ENCODE measurements around the gene BAZ1B. TPM values are rescaled to one million over a fixed set of nuclear protein-coding genes. Genes with fewer than 3 reads are reported as not detected.

Gene BAZ1B
- total RNA-seq, 1 experiment from 2014 or later = 107 TPM

GRCh38 chr7:73442903-73443500 lies 79.1 kb downstream of the BAZ1B start:
- CTCF ChIA-PET = interaction anchor here (0.6 kb wide), 1 partner anchor 729 kb away, joined by 4 read pairs; no protein-coding TSS in a partner anchor
- ATAC-seq = no peak
- no peak for TF ChIP-seq SIN3A (IDR thresholded peaks at IDR 0.05; ENCODE audit: borderline replicate concordance, insufficient read depth, low read depth, low read length)
- TF ChIP-seq REST (IDR thresholded peaks at IDR 0.05; ENCODE audit: insufficient read depth in 1 of 2, low read depth in 2 of 2, low read length in 1 of 2) = no peak
- TF ChIP-seq POLR2AphosphoS5 (IDR thresholded peaks at IDR 0.05; ENCODE audit: low read depth, low read length) = no peak
- no peak for TF ChIP-seq CTCF (IDR thresholded peaks at IDR 0.05)
- no peak for TF ChIP-seq TCF7L2 (IDR thresholded peaks at IDR 0.05; ENCODE audit: low read depth, low read length)
- intact Hi-C loops (cut with micrococcal nuclease; ENCODE audit: unreplicated experiment) = no loop called here
- POLR2A ChIA-PET = no interaction called here
- H3K27me3 ChIP-seq (ENCODE audit: control insufficient read depth, insufficient read depth, low read length) = no peaks in the 10 kb centered on the region
- H3K27ac ChIP-seq (ENCODE audit: low read length) = no peak overlapping the region
- H3K4me3 ChIP-seq (ENCODE audit: low read depth in 2 of 2, low read length in 2 of 2) = no peak overlapping the region
- in situ Hi-C loops (cut with HindIII; ENCODE audit: low pct_unique_long_range_greater_than_20kb, low sequenced_read_pairs) = no loop called here
- no peak for DNase-seq (ENCODE audit: low read depth, low spot score)
- BruUV-seq (replicated peaks) = no TSS peak
- H3K9me3 ChIP-seq (ENCODE audit: control insufficient read depth, insufficient read depth, low read depth, low read length) = no peaks in the 10 kb centered on the region
- peaks cover 27% of the 10 kb centered on the region for H3K36me3 ChIP-seq (ENCODE audit: control insufficient read depth, insufficient read depth, low read length)
- H3K4me1 ChIP-seq (ENCODE audit: control insufficient read depth, insufficient read depth, low read length) = peaks cover 5% of the 10 kb centered on the region

- TF ChIP-seq SIN3A (IDR thresholded peaks at IDR 0.05; ENCODE audit: borderline replicate concordance, insufficient read depth, low read depth, low read length) (no peak), TCF7L2 (IDR thresholded peaks at IDR 0.05; ENCODE audit: low read depth, low read length) (no peak), REST (IDR thresholded peaks at IDR 0.05; ENCODE audit: insufficient read depth in 1 of 2, low read depth in 2 of 2, low read length in 1 of 2) (no peak), POLR2AphosphoS5 (IDR thresholded peaks at IDR 0.05; ENCODE audit: low read depth, low read length) (no peak), CTCF (IDR thresholded peaks at IDR 0.05) (no peak)
- BruUV-seq (replicated peaks) = no TSS peak
- Histone ChIP-seq H3K27ac (ENCODE audit: low read length) (no peak overlapping the region), H3K36me3 (ENCODE audit: control insufficient read depth, insufficient read depth, low read length) (peaks cover 24% of the 10 kb centered on the region), H3K9me3 (ENCODE audit: control insufficient read depth, insufficient read depth, low read depth, low read length) (no peaks in the 10 kb centered on the region), H3K4me3 (ENCODE audit: low read depth in 2 of 2, low read length in 2 of 2) (no peak overlapping the region), H3K27me3 (ENCODE audit: control insufficient read depth, insufficient read depth, low read length) (no peaks in the 10 kb centered on the region), H3K4me1 (ENCODE audit: control insufficient read depth, insufficient read depth, low read length) (peaks cover 7% of the 10 kb centered on the region)
- POLR2A ChIA-PET = no interaction called here
- ATAC-seq = no peak
- intact Hi-C loops (cut with micrococcal nuclease; ENCODE audit: unreplicated experiment) (no loop called here), in situ Hi-C loops (cut with HindIII; ENCODE audit: low pct_unique_long_range_greater_than_20kb, low sequenced_read_pairs) (no loop called here)
- CTCF ChIA-PET = interaction anchor here (0.6 kb wide), 1 partner anchor 729 kb away, joined by 4 read pairs; no protein-coding TSS in a partner anchor
- DNase-seq (ENCODE audit: low read depth, low spot score) = no peak
These were observed 79.7 kb downstream of the BAZ1B start for GRCh38 chr7:73442222-73442902.
